HEK293 (cell line): ENCODE data around the gene FUT1.

Experiments
- CTCF ChIA-PET: fragments of 350-600 bp; formaldehyde crosslinking; extraction: SDS; loops from one replicate; lab custom pipeline; 2021; ENCODE audit warnings: antibody characterized with exemption; lab: Yijun Ruan, JAX
- POLR2A ChIA-PET: fragments of 300-600 bp; formaldehyde crosslinking; extraction: SDS; loops from one replicate; lab custom pipeline; 2020; ENCODE audit warnings: antibody characterized with exemption, inconsistent platforms; lab: Yijun Ruan, JAX
- H3K27ac ChIP-seq: fragments of 200-500 bp; sonication (Bioruptor generic); 2 replicates; pipeline ENCODE4 v1.5.1; 2014; ENCODE audit warnings: low read depth, low read length, control low read depth, inconsistent platforms; ENCODE audit errors: extremely low read depth
- H3K36me3 ChIP-seq, 2 experiments: fragments of 200-500 bp in 1 of 2; sonication (Bioruptor generic) in 1 of 2; 1 replicate in 1 of 2; 2 replicates in 1 of 2; pipeline ENCODE4 v1.5.1; 2014 to 2017; ENCODE audit warnings: inconsistent platforms in 2 of 2, low read length in 2 of 2; ENCODE audit not compliant: control insufficient read depth in 2 of 2, insufficient read depth in 1 of 2
- H3K4me1 ChIP-seq: fragments of 200-500 bp; sonication (Bioruptor generic); 2 replicates; pipeline ENCODE4 v1.5.1; 2014; ENCODE audit warnings: mild to moderate bottlenecking, low read length, inconsistent platforms; ENCODE audit not compliant: control insufficient read depth, insufficient read depth
- H3K4me3 ChIP-seq: 2 replicates; pipeline ENCODE4 v1.5.1; 2011; ENCODE audit warnings: low read depth, mild to moderate bottlenecking, control low read depth, low read length, moderate library complexity
- H3K9me3 ChIP-seq: fragments of 200-500 bp; sonication (Bioruptor generic); 2 replicates; pipeline ENCODE4 v1.5.1; 2014; ENCODE audit warnings: low read depth, low read length, inconsistent platforms; ENCODE audit not compliant: control insufficient read depth, insufficient read depth
- EGR2 ChIP-seq: fragments of 450-650 bp; formaldehyde crosslinking; IDR thresholded peaks from 2 replicates; pipeline ENCODE4 v1.5.1; 2016; ENCODE audit warnings: low read depth, missing biosample characterization, missing genetic modification characterization
- HIC1 ChIP-seq: fragments of 450-650 bp; formaldehyde crosslinking; IDR thresholded peaks from 2 replicates; pipeline ENCODE4 v1.5.1; 2016; ENCODE audit warnings: missing biosample characterization, missing genetic modification characterization
- PBX3 ChIP-seq: sonication (generic); formaldehyde crosslinking; IDR thresholded peaks from 2 replicates; pipeline ENCODE4 v1.8.1; 2022; ENCODE audit warnings: mild to moderate bottlenecking, moderate library complexity, missing genetic modification reagents
- SCRT1 ChIP-seq: fragments of 450-650 bp; formaldehyde crosslinking; IDR thresholded peaks from 2 replicates; pipeline ENCODE4 v1.5.1; 2016; ENCODE audit warnings: missing biosample characterization, missing genetic modification characterization, borderline replicate concordance
- SCRT2 ChIP-seq: fragments of 450-650 bp; formaldehyde crosslinking; IDR thresholded peaks from 2 replicates; pipeline ENCODE4 v1.5.1; 2016; ENCODE audit warnings: missing biosample characterization, missing genetic modification characterization
- SP3 ChIP-seq: fragments of 450-650 bp; formaldehyde crosslinking; IDR thresholded peaks from 2 replicates; pipeline ENCODE4 v1.5.1; 2016; ENCODE audit warnings: missing biosample characterization, missing genetic modification characterization
- ZBTB11 ChIP-seq: fragments of 450-650 bp; formaldehyde crosslinking; conservative IDR thresholded peaks from 2 replicates; pipeline ENCODE4 v1.5.1; 2016; ENCODE audit warnings: low read depth, missing biosample characterization, missing genetic modification characterization
- ZBTB48 ChIP-seq: fragments of 450-650 bp; formaldehyde crosslinking; IDR thresholded peaks from 2 replicates; pipeline ENCODE4 v1.5.1; 2016; ENCODE audit warnings: missing biosample characterization, missing genetic modification characterization
- ZFHX2 ChIP-seq: fragments of 450-650 bp; formaldehyde crosslinking; conservative IDR thresholded peaks from 2 replicates; pipeline ENCODE4 v1.5.1; 2016; ENCODE audit warnings: missing biosample characterization, missing genetic modification characterization
- ZNF335 ChIP-seq: fragments of 450-650 bp; formaldehyde crosslinking; conservative IDR thresholded peaks from 2 replicates; pipeline ENCODE4 v1.5.1; 2016; ENCODE audit warnings: missing biosample characterization, missing genetic modification characterization
- ZNF580 ChIP-seq: fragments of 450-650 bp; formaldehyde crosslinking; IDR thresholded peaks from 2 replicates; pipeline ENCODE4 v1.5.1; 2016; ENCODE audit warnings: missing biosample characterization, missing genetic modification characterization
- ZNF629 ChIP-seq: fragments of 450-650 bp; formaldehyde crosslinking; IDR thresholded peaks from 2 replicates; pipeline ENCODE4 v1.5.1; 2017; ENCODE audit warnings: missing biosample characterization, missing genetic modification characterization
- ZNF76 ChIP-seq: fragments of 450-650 bp; formaldehyde crosslinking; IDR thresholded peaks from 2 replicates; pipeline ENCODE4; 2016; ENCODE audit warnings: low read depth, missing biosample characterization, missing genetic modification characterization, borderline replicate concordance
- ZSCAN30 ChIP-seq: fragments of 450-650 bp; IDR thresholded peaks from 2 replicates; pipeline ENCODE4 v1.5.1; 2018; ENCODE audit warnings: missing biosample characterization, mild to moderate bottlenecking, missing genetic modification characterization, moderate library complexity

Gene FUT1

GRCh38 chr19:48746738-48747575 is 5.5 kb downstream of the FUT1 start, which contains the start of gene IZUMO1 (continued):
- TF ChIP-seq ZNF335 (tag by site-specific recombination) (peak; percentile 68), ZFHX2 (tag by site-specific recombination) (peak; percentile 89), ZSCAN30 (tag by site-specific recombination) (peak; percentile 56; the same call in 1 of the 2 replicates), SP3 (tag by site-specific recombination) (peak; percentile 53; the same call in 1 of the 2 replicates), EGR2 (tag by site-specific recombination) (peak; percentile 74), PBX3 (CRISPR knock-in tag) (no peak), ZNF580 (tag by site-specific recombination) (no peak), ZNF629 (tag by site-specific recombination) (peak; percentile 93), ZNF76 (tag by site-specific recombination) (peak; percentile 96), ZBTB11 (tag by site-specific recombination) (no peak), HIC1 (no peak)
- TF ChIP-seq, all 188 proteins: peak for 18

- CTCF ChIA-PET, result interaction anchor here (1.5 kb wide), 1 partner anchor 13 kb away, joined by 3 read pairs; no protein-coding TSS in a partner anchor
- H3K4me3 ChIP-seq, result no peak overlapping the region
- TF ChIP-seq SCRT2 (tag by site-specific recombination), result peak; percentile 70
- no peak for TF ChIP-seq ZBTB48
- TF ChIP-seq SCRT1 (tag by site-specific recombination), result peak; percentile 67
- TF ChIP-seq, all 188 proteins: peak for 2
- H3K9me3 ChIP-seq, result no peaks in the 10 kb centered on the region
- H3K4me1 ChIP-seq, result no peaks in the 10 kb centered on the region
- no peaks in the 10 kb centered on the region for H3K36me3 ChIP-seq
- POLR2A ChIA-PET, result interaction anchor here (1.4 to 2.5 kb wide), 3 partner anchors 7 to 25 kb away, joined by 6 to 18 read pairs (median 8); no protein-coding TSS in a partner anchor
- H3K27ac ChIP-seq, result no peak overlapping the region
Observed at GRCh38 chr19:48746110-48746509, 6.3 kb downstream of the FUT1 start.
